HCT116 (cell line): ENCODE measurements around the gene UGT1A3.

ENCODE experiments used
- ATF3 ChIP-seq: IDR thresholded peaks from 2 replicates; pipeline ENCODE4 v1.6.1; 2012
- EGR1 ChIP-seq: IDR thresholded peaks from 2 replicates; pipeline ENCODE4 v1.6.1; 2012; ENCODE audit warnings: low read depth
- EZH2 ChIP-seq: fragments of 200-600 bp; sonication (generic); IDR thresholded peaks from 2 replicates; pipeline ENCODE4 v1.6.1; 2017; ENCODE audit warnings: antibody characterized with exemption, mixed run types
- EZH2phosphoT487 ChIP-seq: fragments of 200-600 bp; IDR thresholded peaks from 2 replicates; pipeline ENCODE4 v1.6.1; 2018; ENCODE audit warnings: antibody characterized with exemption, borderline replicate concordance
- POLR2A ChIP-seq: IDR thresholded peaks from 2 replicates; pipeline ENCODE4 v1.7.0; 2011; ENCODE audit warnings: borderline replicate concordance; ENCODE audit not compliant: insufficient read depth, insufficient read length; ENCODE audit errors: extremely low read depth
- POLR2AphosphoS5 ChIP-seq: IDR thresholded peaks from 2 replicates; pipeline ENCODE4 v1.6.1; 2011; ENCODE audit warnings: mild to moderate bottlenecking, low read depth, low read length, moderate library complexity
- RAD21 ChIP-seq: IDR thresholded peaks from 2 replicates; pipeline ENCODE4 v1.6.1; 2012; ENCODE audit warnings: low read depth, mild to moderate bottlenecking
- SRF ChIP-seq: IDR thresholded peaks from 2 replicates; pipeline ENCODE4 v1.6.1; 2012; ENCODE audit warnings: low read depth
- ZNF274 ChIP-seq: fragments of 200-500 bp; sonication (Bioruptor generic); IDR thresholded peaks from 2 replicates; pipeline ENCODE4 v1.6.1; 2014; ENCODE audit warnings: mild to moderate bottlenecking, low read depth, low read length, inconsistent platforms
- TF ChIP-seq, protein P1 (sequence below), 3 experiments: fragments of 200-600 bp in 1 of 3; sonication (generic) in 1 of 3; IDR thresholded peaks in 2 of 3; conservative IDR thresholded peaks in 1 of 3; 2 replicates each; pipeline ENCODE4 v1.5.1; 2012 to 2017; ENCODE audit warnings: low read depth in 2 of 3, low read length in 2 of 3, antibody characterized with exemption in 1 of 3, borderline replicate concordance in 1 of 3, control low read depth in 1 of 3, mild to moderate bottlenecking in 1 of 3, mixed read lengths in 1 of 3, mixed run types in 1 of 3, moderate library complexity in 1 of 3; ENCODE audit not compliant: insufficient read depth in 1 of 3

GRCh38 chr2:233775414-233775813, 46.6 kb downstream of the UGT1A3 start:
- TF ChIP-seq, protein P1, sequence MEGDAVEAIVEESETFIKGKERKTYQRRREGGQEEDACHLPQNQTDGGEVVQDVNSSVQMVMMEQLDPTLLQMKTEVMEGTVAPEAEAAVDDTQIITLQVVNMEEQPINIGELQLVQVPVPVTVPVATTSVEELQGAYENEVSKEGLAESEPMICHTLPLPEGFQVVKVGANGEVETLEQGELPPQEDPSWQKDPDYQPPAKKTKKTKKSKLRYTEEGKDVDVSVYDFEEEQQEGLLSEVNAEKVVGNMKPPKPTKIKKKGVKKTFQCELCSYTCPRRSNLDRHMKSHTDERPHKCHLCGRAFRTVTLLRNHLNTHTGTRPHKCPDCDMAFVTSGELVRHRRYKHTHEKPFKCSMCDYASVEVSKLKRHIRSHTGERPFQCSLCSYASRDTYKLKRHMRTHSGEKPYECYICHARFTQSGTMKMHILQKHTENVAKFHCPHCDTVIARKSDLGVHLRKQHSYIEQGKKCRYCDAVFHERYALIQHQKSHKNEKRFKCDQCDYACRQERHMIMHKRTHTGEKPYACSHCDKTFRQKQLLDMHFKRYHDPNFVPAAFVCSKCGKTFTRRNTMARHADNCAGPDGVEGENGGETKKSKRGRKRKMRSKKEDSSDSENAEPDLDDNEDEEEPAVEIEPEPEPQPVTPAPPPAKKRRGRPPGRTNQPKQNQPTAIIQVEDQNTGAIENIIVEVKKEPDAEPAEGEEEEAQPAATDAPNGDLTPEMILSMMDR (IDR thresholded peaks at IDR 0.05 in 2 of 3, conservative IDR thresholded peaks at IDR 0.05 in 1 of 3; ENCODE audit: borderline replicate concordance in 1 of 3, insufficient read depth in 1 of 3, low read depth in 2 of 3, low read length in 2 of 3): no peak
- TF ChIP-seq POLR2AphosphoS5 (no peak), EZH2 (no peak), POLR2A (no peak), EGR1 (no peak), EZH2phosphoT487 (no peak), RAD21 (no peak), SRF (no peak), ATF3 (no peak), ZNF274 (no peak)
